Hippocampal formation (tissue), 2 donors: Measurements from ENCODE around the gene NTNG1.
"Not testable (repeated sequence)": the region's sequence is repeated elsewhere in the genome, so short reads cannot be mapped to it uniquely, and the experiment has no call there.

ENCODE experiments used
- DNase-seq, 2 donors: peaks; one replicate each; lab custom pipeline; 2025; lab: John Stamatoyannopoulos, UW

NTNG1 gene

DNA sequence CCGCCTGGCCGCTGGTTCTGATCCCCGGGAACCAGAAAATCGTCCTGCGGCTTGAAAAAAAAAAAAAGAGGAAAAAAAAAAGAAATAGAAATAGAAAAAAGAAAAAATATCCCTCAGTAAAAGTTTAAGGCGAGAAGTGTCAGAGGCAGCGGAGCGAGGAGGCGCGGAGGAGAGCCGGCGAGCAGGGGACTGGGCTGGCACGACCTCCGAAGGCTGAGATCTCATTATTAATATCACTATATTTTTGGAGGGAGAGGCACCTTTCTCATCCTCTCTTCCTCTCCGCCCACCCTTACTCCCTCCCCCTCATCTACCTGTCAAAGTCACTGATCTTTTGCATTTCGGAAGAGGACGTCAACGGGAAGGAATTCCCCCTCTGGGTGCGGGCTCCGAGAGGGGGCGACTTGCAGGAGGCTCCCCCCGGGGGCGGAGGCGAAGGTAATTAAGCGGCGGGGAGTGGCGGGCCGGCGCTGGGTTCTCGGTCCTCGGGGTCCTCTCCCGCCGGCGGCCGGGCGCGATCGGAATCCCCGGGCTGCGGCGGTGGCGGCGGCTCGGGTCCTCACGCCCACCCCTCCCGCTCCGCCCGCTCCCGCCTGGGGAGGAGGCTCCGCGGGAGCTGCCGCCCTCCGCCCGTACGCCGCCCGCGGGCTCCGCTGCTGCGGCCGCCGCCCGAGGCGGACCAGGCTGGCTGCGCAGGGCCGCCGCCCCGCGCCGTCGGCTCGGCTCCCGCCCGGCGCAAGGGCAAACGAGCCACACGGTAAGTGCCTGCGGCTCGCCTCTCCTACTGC lies at the start of gene NTNG1:
NTNG1 (plus strand) TSS at position 337 of the 788 bp plus-strand sequence.
- no peak for DNase-seq

DNA sequence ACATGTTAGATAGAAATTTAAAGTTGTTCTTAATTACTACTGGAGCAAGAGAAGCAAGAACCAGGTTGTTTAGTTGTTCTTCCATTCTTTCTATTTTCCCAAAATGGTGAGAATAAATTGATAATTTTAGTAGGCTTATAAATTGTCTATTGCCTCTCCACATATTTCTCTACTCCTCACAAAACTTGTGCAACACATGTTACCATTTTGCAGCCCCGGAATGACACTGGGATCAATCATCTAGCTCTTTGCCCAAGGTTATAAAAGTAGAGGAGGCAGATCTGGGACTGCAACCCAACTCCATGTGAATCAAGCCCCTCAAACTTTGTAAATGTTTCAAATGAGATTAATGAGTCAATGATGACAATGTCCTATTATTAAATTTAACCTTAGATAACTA lies 49.4 kb upstream of the NTNG1 start:
- DNase-seq, result no peak

GRCh38 chr1:107093395-107093794 lies 47.4 kb upstream of the NTNG1 start:
- not testable (repeated sequence) for DNase-seq

DNA sequence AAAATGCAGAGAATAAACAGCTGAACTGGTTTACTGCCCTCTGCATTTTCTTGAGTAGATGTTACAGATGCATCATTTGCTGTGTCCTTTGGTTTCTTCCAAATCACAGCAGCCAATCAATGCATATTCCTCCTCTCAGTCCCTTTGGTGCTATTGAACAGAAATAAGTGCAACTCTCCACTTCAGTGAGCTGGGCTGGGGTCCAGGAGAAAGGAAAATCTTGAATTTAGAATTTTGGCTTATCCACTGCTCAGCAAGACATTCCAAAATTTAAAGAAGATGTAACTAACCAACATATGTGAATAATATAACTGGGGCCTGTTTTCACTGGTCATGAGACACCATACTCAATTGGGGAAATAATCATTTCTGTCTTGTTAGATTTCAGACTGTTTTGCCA lies 45.2 kb upstream of the NTNG1 start:
- DNase-seq, result no peak

DNA sequence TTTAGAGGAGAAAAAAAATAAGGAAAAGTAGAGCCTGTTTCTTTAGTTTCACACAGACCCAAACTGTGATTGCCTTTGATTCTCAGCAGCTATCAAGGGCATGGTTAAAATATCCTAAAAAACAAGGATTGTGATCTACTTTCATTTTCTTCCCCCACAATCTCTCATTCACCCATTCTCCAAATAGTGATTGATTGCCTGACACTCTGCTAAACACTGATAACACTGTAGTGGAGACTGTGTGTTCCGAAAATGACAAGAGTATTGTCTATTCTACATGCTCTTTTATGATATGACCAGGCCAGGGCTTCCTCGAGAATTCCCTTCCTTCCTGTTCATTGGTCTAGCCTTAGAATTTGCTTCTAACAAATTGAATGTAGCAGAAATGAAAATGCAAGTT lies 44.1 kb upstream of the NTNG1 start:
- no peak for DNase-seq

- DNase-seq, result no peak
Observed at GRCh38 chr1:107098961-107099360, 41.9 kb upstream of the NTNG1 start.

DNA sequence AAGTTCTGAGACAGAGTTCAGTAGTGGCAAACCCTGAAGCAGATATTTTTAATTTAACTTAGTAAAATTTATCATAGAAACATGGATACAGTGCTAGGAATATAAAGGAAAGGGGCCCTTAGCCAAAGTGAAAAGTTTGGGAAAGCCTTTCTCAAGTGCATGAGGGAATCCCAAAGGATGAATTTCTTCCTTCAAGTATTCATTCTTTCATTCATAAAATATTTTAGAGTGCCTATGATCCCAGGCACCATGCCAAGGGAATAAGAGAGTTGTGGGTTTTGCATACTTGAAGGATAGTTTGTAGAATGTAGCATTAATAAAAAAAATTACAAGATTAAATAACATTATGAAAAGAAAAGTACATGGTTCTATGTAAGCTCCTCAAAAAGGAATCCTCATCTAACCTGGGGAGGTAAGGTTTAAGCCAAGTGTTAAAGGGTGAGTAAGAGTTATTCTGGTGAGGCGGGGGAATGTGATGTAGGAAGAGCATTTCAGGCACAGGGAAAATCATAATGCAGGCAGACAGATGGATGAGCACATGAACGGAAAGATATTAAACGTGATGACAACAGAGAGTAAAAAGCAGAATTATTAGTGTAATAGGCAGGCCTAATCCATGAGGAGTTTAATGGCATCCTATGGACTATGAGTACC lies 40.4 kb upstream of the NTNG1 start:
- no peak for DNase-seq

- DNase-seq, result no peak
Observed at GRCh38 chr1:107105914-107106313, 34.9 kb upstream of the NTNG1 start.

GRCh38 chr1:107110326-107110725 lies 30.5 kb upstream of the NTNG1 start:
- DNase-seq, result no peak

DNA sequence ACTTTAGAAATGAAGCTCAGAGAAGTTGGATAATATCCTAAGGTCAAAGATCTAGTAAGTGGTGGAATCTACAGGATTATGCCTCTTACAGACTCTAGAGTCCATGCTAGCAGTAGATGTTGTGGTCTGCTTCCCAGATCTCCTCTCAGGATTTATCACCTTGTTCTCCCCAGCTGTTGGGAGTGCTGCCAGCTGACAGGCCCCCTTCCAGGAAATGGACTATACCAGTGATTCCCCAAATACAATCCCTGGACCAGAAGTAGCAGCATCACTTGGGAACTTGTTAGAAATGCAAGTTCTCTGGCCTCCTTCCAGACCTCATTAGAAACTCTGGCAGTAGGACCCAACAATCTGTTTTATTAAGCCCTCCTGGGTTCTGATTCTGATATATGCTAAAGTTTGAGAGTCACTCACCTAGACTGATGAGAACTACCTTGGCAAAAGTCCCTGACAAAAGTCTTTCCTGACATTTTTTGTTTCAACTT lies 24.5 kb upstream of the NTNG1 start:
- no peak for DNase-seq

DNA sequence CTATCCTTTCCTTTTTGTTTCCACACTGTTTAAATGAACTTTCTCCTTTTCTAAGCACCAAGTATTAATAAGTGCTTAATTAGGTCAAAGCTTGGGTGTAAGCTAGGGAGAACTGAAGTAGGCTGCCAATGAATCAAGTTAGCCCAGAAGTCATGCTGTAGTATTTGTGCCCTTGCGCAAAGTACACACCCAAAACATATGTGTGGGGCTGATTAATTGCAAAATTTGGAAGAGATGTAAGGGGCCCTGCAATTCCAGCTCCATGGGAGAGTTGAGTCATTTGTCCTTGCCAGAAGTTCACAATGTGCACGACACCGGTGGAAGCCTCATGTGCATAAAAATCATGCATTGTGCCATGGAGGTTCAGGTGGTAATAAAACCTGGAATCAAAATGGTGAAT lies 18.6 kb upstream of the NTNG1 start:
- DNase-seq, result no peak

GRCh38 chr1:107123741-107124140 lies 17.1 kb upstream of the NTNG1 start:
- no peak for DNase-seq

- no peak for DNase-seq
Observed at GRCh38 chr1:107124694-107125093, 16.1 kb upstream of the NTNG1 start.

DNA sequence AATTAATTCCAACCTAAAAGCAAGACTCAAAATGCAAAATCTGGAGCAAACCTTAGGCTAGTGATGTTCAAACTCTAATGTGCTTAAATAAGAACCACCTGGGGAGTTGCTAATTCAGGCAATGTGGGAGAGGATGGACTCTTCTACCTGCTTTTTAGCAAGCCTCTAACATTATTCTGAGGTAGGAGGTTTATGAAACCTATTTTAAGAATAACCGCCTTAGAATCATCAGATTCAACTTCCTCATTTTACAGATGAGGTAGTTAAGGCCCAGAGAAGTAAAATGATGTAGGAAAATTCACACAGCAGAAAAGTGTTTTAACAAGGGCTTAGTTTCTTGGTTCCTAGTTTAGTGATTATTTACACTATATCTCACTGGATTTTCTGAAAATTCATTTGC lies 8.6 kb upstream of the NTNG1 start:
- no peak for DNase-seq

- DNase-seq, result no peak
Observed at GRCh38 chr1:107132780-107133179, 8.1 kb upstream of the NTNG1 start.

DNA sequence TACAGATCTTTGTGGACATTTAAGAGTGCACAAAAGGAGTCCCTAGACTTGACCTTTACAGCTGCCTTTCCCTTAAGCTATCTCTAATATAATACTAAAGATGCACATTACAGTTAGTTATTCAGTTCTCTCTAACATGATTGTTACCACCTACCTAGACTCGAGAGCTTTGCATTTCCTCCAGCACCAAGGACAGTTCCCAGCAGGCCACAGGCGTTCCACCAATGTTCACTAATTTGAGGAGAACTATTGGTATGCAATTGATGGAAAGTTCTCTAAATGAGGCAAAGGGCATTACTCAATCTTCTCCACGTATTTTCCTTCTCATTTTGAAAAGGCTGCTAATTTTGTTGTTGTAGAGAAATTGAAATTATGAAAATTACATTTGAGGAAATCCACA lies 5.4 kb upstream of the NTNG1 start:
- DNase-seq, result no peak

DNA sequence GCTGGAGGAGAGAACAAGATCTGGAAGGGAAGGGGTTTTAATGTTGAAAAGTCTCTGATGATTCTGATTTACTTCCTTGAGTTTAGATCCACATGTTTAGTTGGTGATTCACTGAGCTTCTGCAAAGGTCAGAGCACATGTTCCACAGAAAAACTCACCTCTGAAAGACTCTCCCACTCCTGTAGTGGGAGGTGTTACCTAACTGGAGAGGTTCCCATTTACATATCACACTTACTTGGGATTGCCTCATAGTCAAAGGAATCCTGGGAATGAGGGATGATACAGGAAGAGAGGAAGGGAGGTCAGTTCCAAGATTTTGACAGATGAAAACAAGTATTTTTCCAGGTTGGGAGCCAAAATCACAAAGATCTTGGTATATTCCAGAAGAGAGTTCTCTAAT lies 2.7 kb upstream of the NTNG1 start:
- no peak for DNase-seq

GRCh38 chr1:107138767-107139445 lies 1.9 kb upstream of the NTNG1 start:
- no peak for DNase-seq

- DNase-seq, result peak in 1 of 2 donors; percentile 29
Observed at GRCh38 chr1:107139833-107140702, 771 bp upstream of the NTNG1 start.

- peak; percentile 18 to 71 for DNase-seq
Observed at GRCh38 chr1:107141491-107142126, 770 bp downstream of the NTNG1 start.

DNA sequence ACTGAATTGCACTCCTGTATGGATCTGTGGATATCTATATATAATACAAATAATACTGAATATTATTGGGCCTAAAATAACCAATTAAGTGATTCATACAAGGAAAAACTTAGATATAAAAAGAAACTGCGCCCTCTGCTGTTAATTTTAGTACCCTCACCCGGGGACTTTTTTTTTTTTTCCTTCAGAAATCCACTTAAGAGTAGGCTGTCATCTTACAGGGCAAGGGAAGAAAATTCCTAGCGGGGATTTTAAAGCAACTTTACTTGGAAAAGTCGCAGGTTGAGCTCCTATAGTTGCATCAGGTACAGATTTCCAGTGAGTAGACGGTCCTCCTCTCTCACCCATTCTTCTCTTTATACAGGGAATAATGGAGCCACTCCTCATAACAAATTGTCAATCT lies 1.3 kb downstream of the NTNG1 start:
- DNase-seq, result peak in 1 of 2 donors; percentile 71
